GF-D8 (cell line): ENCODE data around the gene VRK1.

Experiments
- DNase-seq: peaks from one replicate; lab custom pipeline; 2025; lab: John Stamatoyannopoulos, UW

The VRK1 gene

DNA sequence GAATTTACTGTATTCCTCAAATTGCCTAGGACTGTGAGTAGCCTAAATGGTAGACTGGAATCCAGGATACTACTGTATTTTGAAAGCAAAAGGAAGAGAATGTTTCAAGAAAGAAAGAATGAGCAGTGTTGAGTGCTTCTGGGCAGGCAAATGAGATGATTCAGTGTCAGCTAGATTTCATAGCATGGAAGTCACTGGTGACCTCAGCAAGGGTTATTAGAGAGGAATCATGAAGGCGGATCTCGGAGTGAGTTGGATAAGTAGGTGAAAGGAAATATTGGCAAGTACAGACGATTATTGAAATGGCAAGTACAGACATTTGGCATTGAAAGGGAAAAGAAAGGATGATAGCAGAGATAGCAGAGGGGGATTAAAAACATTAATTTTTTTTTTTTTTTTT, 27.1 kb downstream of the VRK1 start:
- DNase-seq, result no peak

DNA sequence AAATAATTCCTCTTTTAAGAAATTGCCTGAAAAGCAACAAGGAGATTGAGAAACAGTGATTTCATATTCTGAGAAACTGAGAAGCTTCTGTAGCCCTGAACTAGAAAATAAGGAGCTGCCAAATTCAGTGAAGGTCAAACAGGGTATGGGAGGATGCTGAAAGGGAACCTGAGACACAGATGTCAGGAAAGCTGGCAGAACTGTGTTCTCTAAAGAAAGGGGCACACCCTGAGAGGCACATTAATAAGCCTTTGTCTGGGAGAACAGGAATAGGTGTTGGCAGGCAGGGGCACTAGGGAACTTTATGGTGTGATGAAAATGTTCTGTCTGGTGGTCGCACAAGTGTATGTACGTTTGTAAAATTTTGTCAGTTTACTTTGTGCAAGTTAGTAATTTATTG, 29.6 kb downstream of the VRK1 start:
- DNase-seq, result no peak

DNA sequence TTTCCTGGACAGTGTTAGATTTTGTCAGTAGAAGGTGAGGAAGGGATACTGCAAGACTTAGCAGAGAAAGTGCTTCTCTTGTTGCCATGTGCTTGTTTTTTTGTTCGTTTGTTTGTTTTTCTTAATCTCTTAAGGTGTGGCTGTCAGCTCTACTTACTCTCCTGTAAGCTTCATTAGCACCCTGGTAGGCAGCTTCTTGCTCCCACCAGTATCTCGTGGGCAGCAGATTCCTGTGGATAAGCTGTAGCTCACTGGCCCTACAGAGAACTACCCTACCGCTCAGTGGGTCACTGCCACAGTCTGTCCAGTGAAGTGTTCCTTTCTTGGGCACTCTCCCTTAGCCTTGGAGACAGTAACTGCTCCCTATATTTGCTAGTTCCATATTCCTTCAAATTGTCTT, 30.1 kb downstream of the VRK1 start:
- no peak for DNase-seq

DNA sequence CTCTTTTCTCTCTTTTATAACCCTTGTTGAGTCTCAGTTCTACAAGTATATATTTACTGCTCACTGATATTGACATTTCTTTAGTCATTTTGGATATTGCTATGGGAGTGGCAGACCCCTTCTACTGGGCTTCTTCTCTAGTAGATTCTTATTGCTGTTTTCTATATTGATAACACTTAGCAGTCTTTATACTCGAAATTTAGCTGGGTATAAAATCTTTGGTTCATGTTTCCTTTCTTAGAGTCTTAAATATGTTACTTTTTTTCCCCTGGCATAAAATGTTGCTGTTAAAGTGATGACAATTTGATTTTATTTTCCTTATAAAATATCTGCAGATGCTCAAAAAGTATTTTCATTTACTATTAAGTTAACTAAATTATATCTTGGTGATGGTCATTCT, 32.6 kb downstream of the VRK1 start:
- no peak for DNase-seq

DNA sequence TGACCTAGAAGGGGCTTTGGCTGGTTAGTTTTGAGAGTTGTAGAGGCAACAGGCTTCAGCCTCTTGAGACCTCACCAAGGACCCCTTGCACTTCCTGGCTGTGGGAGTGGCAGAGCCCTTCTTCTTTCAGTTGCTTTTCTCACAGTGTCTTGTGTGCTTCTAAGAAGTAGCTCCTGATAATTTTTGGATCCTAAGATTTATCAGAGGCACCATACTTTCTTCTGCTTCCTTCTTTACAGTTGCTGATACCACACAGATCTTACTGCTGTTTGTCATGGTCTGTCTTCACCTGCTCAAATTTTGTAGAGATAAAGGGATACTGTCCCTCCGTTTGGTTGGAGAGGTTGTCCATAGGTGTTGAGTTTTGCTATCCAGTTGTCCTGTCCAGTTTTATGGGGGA, 33.8 kb downstream of the VRK1 start:
- DNase-seq, result no peak

DNA sequence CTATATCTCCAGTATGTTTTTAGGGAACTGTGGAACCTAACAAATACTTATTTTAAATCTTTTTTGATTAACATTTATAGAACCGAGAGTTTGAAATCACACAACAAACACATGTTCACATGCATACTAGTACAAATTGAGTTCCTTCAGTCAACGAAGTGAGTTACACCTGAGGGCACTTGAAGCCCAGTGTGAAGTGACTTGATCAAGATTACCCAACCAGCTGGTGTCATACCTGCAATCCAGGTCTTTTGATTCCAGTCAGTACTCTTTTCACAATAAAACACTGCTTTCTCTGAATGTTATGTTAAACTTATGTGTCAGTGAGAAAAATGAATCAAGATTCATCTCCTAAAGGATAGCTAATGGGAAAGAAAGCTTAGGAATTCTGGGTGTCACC, 35.2 kb downstream of the VRK1 start:
- no peak for DNase-seq

DNA sequence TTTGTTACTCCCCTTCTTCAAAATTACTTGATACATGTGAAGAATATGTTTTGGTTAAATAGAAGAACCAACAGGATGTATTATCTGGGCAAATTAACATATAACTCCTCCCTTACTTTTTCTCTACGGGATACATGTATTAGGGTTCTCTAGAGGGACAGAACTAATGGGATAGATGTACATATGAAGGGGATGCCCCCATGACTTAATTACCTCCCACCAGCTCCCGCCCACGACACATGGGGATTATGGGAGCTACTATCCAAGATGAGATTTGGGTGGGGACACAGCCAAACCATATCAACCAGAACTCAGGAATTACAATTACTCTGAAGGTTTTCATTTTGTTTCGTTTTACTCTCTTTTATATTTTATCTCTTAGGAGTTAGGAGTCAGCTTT, 41.3 kb downstream of the VRK1 start:
- DNase-seq, result no peak

DNA sequence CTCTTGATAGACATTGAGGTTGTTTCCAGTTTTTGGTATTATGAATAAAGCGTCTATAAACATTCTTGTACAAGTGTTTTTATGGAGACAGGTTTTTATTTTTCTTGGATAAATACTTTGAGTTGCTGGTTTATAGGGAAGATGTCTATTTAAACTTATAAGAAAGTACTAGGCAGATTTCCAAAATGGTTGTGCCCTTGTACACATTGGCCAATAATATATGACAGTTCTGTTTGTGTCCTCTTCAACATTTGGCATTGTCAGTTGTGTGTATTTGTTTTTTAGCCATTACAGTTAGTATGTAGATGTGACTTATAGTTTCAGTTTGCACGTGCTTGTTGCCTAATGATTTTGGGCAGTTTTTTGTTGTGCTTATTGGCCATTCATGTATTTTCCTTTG, 42.1 kb downstream of the VRK1 start:
- DNase-seq, result no peak

DNA sequence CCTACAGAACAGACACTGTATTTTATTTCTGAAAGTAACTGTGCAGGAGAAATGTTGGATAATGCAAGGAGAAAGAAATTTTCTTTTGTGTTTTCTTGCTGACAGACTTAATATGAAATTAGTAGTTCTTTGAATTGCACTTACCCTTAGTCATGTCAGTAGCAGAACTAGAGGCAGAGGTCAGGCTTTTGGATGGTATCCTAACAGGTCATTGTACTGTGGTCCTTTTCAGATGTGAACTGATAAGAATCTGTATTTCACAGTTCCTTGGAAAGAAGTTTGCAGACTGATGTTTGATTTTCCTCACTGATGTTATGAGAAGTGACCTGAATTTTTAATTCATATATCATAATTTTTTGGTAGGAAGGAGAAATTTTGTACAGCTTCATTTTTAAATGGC, 46.0 kb downstream of the VRK1 start:
- DNase-seq, result no peak

DNA sequence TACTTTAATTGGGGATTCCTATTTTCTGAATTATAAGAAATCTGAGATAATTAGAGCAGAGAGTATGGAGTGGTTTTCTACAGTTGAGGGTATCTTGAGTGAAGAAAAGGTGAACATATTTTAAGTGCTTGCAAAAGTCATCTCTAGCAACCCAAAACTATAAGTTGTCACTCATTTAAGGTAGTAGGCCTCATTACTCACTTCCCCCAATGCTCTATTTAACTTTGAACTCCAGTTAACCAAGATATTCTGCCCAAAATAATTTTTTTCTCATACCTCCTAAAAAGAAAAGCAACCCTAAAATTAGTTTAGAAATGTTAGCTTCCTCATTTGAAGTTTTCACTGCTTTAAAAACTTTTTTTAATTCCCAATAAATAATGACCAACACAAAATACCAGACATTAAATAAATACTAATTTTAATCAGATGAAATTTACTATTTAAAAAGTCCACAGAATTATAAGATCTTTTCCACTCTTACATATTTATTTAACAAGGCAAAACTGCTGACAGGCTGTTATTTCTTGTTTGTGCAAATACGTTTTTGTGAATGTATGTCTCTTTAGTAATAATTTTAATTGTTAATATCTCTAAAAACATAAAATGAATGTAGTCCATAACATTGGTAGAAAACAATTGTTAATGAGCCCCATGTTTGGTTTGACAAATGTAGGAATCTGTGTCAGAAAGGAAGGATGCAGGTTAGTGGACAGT, 47.8 kb downstream of the VRK1 start:
- no peak for DNase-seq

DNA sequence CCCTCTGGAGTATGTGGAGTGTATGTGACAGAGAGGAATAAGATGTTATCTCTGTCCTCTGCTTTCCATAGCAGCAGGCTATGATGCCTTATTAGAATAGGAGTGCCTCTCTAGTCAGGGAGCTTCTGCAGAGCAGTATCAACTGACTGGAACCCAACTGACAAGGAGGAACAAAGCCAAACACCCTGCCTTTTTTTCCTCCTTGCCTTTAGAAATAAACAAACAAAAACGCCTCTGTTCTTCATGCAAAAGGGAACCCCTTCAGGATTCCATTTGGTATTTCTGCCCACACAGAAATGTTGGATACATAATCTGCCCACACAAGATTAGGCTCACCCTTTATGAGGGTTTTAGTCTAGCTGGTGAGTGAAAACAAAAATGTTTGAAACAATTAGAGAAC, 50.3 kb downstream of the VRK1 start:
- DNase-seq, result no peak

DNA sequence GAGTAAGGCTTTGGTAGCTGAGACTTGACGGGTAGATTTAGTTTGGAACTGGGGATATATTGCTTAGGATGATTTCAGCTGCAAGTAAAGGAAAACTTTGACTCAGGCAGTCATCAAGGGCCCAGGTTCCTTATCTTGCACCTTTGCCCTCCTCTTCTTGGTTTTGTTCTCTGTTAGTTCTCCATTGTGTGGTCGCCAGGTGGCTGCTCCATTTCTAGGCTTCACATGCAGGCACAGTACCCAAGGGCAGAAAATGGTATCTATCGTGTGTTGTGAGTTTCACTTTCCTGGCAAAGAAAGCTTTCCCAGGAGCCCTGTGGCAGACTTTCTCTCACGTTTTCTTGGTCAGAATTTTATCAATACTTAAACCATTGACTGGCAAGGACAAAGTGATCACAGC, 50.8 kb downstream of the VRK1 start:
- no peak for DNase-seq

DNA sequence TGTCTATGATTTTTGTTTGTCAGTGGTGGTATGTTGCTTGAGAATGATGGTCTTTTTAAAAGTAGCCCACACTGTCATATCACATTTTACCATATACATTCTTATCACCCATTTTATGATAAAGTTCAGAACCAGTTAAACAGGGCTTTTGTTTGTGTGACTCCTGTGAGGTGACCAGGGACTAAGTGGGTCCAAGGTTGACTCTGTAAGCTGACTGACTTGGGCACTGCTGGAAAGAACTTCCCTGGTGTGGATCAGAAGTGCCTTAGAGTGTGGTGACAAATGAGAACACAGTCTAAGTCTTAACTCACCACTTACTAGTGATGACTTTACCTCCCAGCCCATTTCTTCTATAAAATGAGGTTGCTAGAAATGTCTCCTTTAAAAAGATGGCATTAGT, 52.6 kb downstream of the VRK1 start:
- DNase-seq, result no peak

DNA sequence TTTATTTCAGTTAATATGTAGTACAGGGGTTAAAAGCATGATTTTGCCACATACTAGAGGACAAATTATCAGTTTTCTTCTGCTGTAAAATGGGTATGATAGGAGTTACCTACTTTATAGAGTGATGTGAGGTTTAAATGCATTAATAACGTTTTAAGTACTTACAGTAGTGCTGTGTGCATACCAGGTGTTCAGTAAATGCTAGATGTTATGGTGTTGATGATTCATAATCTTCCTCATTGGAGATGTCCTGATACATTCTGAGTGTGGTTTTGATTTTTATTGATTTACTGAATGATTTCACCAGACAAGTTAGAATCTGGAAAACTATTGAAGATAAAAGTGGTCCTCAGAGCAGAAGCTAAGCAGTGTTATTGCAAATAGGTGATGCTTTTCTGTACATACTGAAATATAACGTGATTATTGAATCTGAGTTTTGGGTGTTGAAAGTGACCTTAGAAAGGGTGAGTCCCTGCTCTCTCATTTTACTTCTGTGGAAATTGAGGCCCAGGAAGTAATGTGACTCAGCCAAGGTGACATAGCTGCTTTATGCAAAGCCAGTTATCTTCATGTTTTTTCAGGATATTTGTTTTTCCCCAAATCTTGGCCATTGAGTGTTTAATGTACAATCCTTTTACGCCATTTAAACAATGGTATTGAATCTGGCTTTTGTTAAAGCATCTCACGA, 54.7 kb downstream of the VRK1 start:
- DNase-seq, result no peak

DNA sequence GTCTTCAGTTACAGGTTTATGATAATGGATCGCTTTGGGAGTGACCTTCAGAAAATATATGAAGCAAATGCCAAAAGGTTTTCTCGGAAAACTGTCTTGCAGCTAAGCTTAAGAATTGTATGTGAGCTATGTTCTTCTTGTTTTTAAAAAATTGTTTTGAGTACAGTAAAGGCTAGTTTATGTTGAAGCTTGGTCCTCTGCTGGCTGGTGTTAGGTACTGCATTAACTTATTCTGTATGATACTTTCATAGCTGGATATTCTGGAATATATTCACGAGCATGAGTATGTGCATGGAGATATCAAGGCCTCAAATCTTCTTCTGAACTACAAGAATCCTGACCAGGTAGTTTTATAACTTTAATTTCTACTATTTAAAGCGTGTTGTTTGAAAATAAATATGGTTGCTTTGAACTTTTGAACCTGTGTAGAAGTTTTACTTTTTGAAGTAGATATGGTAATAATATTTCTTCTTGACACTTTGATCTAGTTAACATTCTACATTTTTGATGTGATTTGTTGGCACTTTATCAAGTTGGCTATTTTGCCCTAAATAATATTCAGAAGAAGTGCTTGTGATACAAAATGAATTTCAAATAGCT, 55.7 kb downstream of the VRK1 start:
- DNase-seq, result no peak

DNA sequence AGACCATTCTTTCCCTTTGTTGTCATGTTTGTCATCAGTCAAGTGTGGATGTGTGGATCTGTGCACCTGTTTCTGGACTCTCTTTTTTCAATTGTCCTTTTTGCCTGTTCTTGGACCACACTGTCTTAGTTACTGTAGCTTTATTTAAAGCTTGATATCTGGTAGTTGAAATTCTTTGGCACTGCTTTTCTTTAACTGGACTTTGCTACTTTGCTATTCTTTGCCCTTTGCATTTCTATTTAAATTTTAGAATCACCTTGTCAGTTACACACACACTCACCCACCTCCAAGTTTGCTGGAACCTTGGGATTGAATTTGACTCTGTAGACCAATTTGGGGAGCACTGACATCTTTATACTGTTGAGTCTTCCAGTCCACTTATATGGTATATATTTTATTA, 61.5 kb downstream of the VRK1 start:
- no peak for DNase-seq

DNA sequence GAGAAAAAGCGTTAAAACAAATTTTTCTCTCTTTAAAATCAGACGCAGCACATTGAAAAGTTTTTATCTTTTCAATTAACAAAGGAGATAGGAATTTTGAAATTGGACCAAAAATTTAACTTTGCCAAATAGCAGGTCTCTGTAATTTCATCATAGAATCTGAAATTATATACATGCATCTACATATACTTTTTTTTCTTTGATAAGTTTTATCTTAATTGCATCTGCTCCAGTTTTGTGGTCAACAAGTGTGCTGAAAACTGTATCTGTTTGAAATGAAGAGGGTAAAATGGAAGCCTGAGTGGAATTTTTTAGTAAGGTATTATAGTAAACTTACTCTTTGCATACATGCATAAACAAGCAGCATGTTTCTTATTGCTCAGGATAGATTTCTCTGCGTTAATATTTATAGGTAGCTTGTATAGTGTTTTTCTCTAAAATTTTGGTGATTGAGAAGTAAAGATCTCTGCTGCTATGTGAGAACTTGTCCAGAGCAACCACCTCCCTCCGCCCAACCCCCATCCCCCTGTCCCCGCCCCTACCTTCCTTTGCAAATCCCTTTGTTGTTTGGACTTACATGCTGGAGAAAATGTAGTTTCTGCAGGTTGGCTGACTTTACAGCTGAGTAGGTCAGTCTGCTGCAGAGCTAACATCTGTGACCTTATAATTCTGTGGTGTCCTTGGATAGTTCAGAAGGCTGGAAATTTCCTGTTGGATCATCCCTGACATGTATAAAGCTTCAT, 64.6 kb downstream of the VRK1 start:
- DNase-seq, result no peak

DNA sequence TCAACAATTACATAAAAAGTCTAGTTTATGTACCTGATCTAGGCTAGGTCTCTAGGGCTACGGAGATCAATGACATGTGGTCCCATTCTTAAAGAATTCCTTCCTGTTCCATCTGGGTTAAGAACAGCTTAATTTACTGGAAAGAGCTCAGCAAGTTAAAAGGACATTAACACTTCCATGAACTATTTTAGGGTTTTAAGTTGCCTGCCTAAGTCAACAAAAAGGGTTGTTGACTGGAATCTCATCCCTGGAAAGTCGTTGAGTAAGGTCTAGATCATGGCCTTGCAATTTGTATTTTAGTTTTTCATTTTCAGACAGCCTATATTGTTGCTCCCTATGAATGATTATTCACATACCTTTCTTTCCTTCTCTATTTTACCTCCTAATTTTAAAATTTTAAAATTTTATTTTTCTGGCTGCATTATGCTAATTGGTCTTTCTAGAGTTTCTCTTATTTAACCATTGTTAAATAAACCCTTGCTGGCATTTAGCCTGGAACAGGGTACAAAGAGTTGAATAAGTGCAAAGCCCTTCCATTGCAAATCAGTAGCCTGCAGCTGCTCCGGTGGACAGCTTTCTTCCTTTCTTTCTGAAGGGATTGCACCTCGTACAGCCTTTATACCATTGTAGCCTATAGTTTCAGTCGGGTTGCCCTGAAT, 66.3 kb downstream of the VRK1 start:
- no peak for DNase-seq

DNA sequence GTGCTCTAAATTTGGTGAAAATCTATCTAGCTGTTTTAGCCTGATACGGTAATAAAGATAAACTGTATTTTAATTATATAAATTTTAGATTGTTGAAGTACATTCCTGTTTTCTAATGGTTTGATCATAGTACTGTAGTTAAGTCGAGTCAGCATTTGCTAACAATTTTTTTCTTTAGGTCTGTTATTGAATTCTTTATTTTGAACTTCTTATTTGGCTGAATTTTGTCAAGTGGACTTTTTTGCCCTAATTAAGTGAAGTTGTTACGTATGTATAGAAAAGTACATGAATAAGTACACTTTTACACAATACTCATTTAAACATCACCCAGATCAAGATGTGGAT, 66.8 kb downstream of the VRK1 start:
- no peak for DNase-seq

DNA sequence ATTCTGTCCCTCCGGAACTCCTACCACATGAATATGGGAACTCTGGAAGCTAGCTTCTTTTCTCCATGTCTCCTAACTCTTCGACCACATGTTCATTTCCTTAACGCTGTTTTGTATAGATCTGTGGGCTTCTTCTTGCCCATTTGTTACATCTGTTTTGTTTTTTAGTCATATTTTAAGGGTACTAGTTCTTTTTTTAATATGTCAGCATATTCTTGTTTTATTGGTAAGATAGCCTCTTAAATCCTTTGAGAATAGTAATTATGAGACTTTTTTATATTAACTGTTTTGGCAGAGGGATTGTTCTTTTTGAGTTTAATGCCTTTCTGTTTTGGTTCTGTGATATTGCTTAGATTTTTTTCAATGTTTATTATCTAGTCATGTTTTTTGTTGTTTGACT, 70.5 kb downstream of the VRK1 start:
- no peak for DNase-seq

DNA sequence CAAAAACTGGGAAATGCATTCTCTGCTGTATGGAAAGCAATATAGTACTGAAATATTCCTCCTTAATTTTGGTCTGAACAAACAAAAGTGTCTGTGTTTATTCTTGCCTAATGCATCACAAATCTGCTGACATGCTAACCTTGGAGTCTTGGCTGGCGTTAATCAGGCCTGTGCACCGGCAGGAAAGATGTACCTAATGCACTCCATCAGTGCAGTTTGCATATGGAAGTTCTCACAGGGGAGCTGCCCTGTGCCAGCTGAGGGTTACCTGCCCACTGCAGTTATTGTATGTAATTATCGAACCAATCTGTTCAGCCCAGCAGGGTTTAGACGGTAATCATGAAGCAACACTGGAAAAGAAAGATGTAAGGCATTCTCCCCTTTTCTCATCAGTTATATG, 76.9 kb downstream of the VRK1 start:
- DNase-seq, result no peak

DNA sequence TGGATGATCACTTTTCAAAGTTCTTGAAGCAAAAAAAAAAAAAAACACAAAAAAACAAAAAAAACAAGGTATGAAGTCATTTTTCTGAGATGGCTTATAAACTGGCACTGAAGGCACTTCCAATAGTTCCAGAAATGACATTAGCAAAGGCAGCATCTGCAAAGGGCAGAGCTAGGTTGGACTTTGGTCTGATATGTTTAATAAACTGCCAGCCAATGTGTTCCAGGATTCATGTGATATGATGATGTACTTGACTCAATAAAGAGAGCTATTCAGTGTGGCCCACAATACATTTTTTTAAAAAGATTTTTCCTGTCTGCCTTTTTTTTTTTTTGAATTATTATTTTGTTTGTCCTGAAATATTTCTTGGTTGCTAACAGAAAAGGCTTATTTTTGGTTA, 79.6 kb downstream of the VRK1 start:
- no peak for DNase-seq

DNA sequence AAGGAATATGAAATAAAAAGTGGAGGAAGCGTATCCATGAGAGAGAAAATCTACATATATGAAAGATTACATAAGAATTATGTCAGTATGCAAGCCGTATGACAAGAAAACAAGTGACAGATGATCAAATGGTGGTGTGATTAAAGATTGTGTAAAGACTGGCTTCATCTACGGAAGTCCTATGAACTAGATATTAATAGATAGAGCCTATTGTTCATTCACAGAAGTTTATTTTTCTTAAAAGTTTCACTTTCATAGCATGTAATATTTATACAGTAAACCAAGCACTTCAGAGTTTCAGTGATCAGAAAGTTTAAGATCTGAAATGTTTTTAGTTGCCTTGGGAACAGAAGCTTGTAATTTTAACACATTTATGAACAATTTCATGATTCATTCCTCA, 84.5 kb downstream of the VRK1 start:
- DNase-seq, result no peak
